Liver (tissue), 3 donors: ENCODE results near the gene RNF144B.

Experiments
- ATF3 ChIP-seq: IDR thresholded peaks from 2 replicates; pipeline ENCODE4 v1.6.1; 2016; ENCODE audit warnings: antibody characterized with exemption
- CTCF ChIP-seq: fragments of 150-350 bp; IDR thresholded peaks from 2 replicates; pipeline ENCODE4 v1.5.1; 2017; ENCODE audit warnings: improper control_type of control experiment, low read depth, low read length; ENCODE audit not compliant: missing input control
- EGR1 ChIP-seq, 2 donors: IDR thresholded peaks; 2 replicates each; pipeline ENCODE4 v1.6.1; 2016 to 2018; ENCODE audit warnings: antibody characterized with exemption in 2 of 2, low read depth in 2 of 2
- FOXA2 ChIP-seq: IDR thresholded peaks from 2 replicates; pipeline ENCODE4 v1.6.1; 2016; ENCODE audit warnings: antibody characterized with exemption
- GABPA ChIP-seq, 2 donors: IDR thresholded peaks in 1 of 2; conservative IDR thresholded peaks in 1 of 2; 2 replicates each; pipeline ENCODE4 v1.6.1; 2016; ENCODE audit warnings: antibody characterized with exemption in 2 of 2, mild to moderate bottlenecking in 1 of 2, moderate library complexity in 1 of 2
- HNF4A ChIP-seq, 2 donors: conservative IDR thresholded peaks; 2 replicates each; pipeline ENCODE4 v1.6.1; 2016; ENCODE audit warnings: antibody characterized with exemption in 2 of 2, mild to moderate bottlenecking in 2 of 2
- JUND ChIP-seq, 2 donors: IDR thresholded peaks; 2 replicates each; pipeline ENCODE4 v1.6.1; 2016; ENCODE audit warnings: antibody characterized with exemption in 2 of 2
- MAX ChIP-seq: IDR thresholded peaks from 2 replicates; pipeline ENCODE4 v1.6.1; 2016; ENCODE audit warnings: antibody characterized with exemption
- RAD21 ChIP-seq, 2 donors: IDR thresholded peaks; 2 replicates each; pipeline ENCODE4 v1.6.1; 2016; ENCODE audit warnings: antibody characterized with exemption in 2 of 2, mild to moderate bottlenecking in 2 of 2
- TAF1 ChIP-seq: conservative IDR thresholded peaks from 2 replicates; pipeline ENCODE4 v1.6.1; 2016; ENCODE audit warnings: antibody characterized with exemption, mild to moderate bottlenecking
- YY1 ChIP-seq: IDR thresholded peaks from 2 replicates; pipeline ENCODE4 v1.6.1; 2016; ENCODE audit warnings: antibody characterized with exemption, mild to moderate bottlenecking
- donor health status: healthy.
- donor health status: healthy.

- TF ChIP-seq CTCF: no peak
- TF ChIP-seq GABPA (IDR thresholded peaks at IDR 0.05 in 1 of 2, conservative IDR thresholded peaks at IDR 0.05 in 1 of 2): no peak
- TF ChIP-seq JUND (IDR thresholded peaks at IDR 0.05): no peak
- TF ChIP-seq TAF1: no peak
- no peak for TF ChIP-seq HNF4A (conservative IDR thresholded peaks at IDR 0.05)
- no peak for TF ChIP-seq ATF3
- TF ChIP-seq MAX: no peak
- no peak for TF ChIP-seq FOXA2
- TF ChIP-seq RAD21 (IDR thresholded peaks at IDR 0.05): no peak
- TF ChIP-seq YY1: no peak
- TF ChIP-seq EGR1 (IDR thresholded peaks at IDR 0.05; ENCODE audit: low read depth in 2 of 2): no peak
Observed at GRCh38 chr6:18393698-18394097, 6.5 kb downstream of the RNF144B start.
